Smooth muscle cell (in vitro differentiated cells): ENCODE results near the gene CACNA2D3. TPM values are rescaled to one million over a fixed set of nuclear protein-coding genes. Genes with fewer than 3 reads are reported as not detected.

Experiments used
- DNase-seq: peaks from one replicate; lab custom pipeline; 2025; ENCODE audit not compliant: unreplicated experiment; lab: John Stamatoyannopoulos, UW
- H2AFZ ChIP-seq: fragments of 200-600 bp; sonication (generic); 2 replicates; pipeline ENCODE4 v1.6.0; 2016; ENCODE audit warnings: antibody characterized with exemption, low read depth, mild to moderate bottlenecking
- H3F3A ChIP-seq: fragments of 200-600 bp; sonication (generic); 2 replicates; pipeline ENCODE4 v1.6.0; 2017; ENCODE audit warnings: antibody characterized with exemption, low read depth
- H3K27ac ChIP-seq: fragments of 200-600 bp; sonication (generic); 2 replicates; pipeline ENCODE4 v1.5.1; 2016; ENCODE audit warnings: low read depth, mild to moderate bottlenecking
- H3K27me3 ChIP-seq: fragments of 200-600 bp; sonication (generic); 2 replicates; pipeline ENCODE4 v1.6.1; 2016; ENCODE audit warnings: low read depth, mild to moderate bottlenecking
- H3K36me3 ChIP-seq: fragments of 200-600 bp; sonication (generic); 2 replicates; pipeline ENCODE4 v1.5.1; 2016; ENCODE audit warnings: low read depth
- H3K4me1 ChIP-seq: fragments of 200-600 bp; sonication (generic); 2 replicates; pipeline ENCODE4 v1.5.1; 2016; ENCODE audit warnings: low read depth
- H3K4me2 ChIP-seq: fragments of 200-600 bp; sonication (generic); 2 replicates; pipeline ENCODE4 v1.6.0; 2016; ENCODE audit warnings: mild to moderate bottlenecking
- H3K4me3 ChIP-seq: fragments of 200-600 bp; sonication (generic); 2 replicates; pipeline ENCODE4 v1.5.1; 2016; ENCODE audit warnings: mild to moderate bottlenecking
- H3K79me2 ChIP-seq: fragments of 200-600 bp; sonication (generic); 2 replicates; pipeline ENCODE4 v1.6.0; 2016; ENCODE audit warnings: low read depth, mild to moderate bottlenecking
- H3K9ac ChIP-seq: fragments of 200-600 bp; sonication (generic); 2 replicates; pipeline ENCODE4 v1.6.0; 2016; ENCODE audit warnings: low read depth
- H3K9me3 ChIP-seq: fragments of 200-600 bp; sonication (generic); replicated peaks from 2 replicates; pipeline ENCODE4 v1.5.1; 2016; ENCODE audit warnings: low read depth
- H4K20me1 ChIP-seq: fragments of 200-600 bp; sonication (generic); 2 replicates; pipeline ENCODE4 v1.6.0; 2016; ENCODE audit warnings: low read depth
- CTCF ChIP-seq: fragments of 200-600 bp; sonication (generic); IDR thresholded peaks from 2 replicates; pipeline ENCODE4 v1.5.1; 2017; ENCODE audit warnings: borderline replicate concordance, mild to moderate bottlenecking, antibody characterized with exemption; ENCODE audit not compliant: insufficient read depth, poor library complexity, severe bottlenecking
- WGBS: methylation state at CpG from one replicate; pipeline ENCODE4 v1.1.7; 2016; ENCODE audit warnings: low lambda C conversion rate; 5-methylcytosine and 5-hydroxymethylcytosine counted together
- polyA plus RNA-seq: library from polyadenylated mRNA; unstranded; fragments of >200 nt; fragmentation: Nextera tagmentation; extraction: Ambion mirVana; gene quantifications from 2 replicates; pipeline ENCODE4 v1.2.1, GENCODE V29; 2016
- total RNA-seq: library from RNA; depleted of rRNA; stranded (reverse); fragments of >200 nt; gene quantifications from 2 replicates; pipeline ENCODE4 v1.2.3, GENCODE V29; 2014

The CACNA2D3 gene
- total and polyA plus RNA-seq, 2 experiments from 2014 or later, result 0.15 to 0.90 TPM

DNA sequence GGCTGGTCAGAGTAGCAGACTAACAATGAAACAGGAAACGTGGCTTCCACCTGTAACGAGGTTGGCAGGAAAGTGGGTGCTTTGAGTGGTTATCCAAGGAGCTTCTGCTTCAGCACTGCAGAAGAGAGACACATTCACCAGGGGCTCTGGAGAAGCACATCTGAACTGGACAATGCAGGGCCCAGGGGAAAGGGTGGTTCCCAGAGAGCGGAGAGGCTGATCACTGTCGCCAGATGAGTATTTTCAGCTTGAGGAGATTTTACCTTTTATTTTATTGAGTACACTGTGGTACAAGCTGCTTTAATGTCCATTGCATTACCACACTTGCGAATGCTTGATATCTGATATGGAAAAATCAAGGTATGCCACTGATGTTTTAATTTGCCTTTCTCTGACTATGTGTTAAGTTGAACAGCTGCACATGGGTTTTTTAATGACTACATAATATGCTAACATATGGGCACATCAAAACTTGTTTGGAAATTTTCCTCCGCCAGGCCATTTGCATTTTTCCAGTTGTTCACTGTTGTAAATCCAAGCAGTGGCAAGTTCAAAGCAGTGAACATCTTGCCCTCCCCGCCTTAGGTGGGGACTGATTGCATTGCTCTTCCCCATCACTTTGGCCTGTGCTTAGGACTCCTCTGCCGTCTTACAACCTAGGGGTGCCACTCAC, 753.4 kb downstream of the CACNA2D3 start:
- Histone ChIP-seq H3K27me3 (no peaks in the 10 kb centered on the region), H4K20me1 (no peaks in the 10 kb centered on the region), H3K9me3 (no peaks in the 10 kb centered on the region), H3K4me2 (peak overlapping the region; percentile 56), H3K36me3 (no peaks in the 10 kb centered on the region), H3K4me1 (no peaks in the 10 kb centered on the region), H2AFZ (no peak overlapping the region), H3K9ac (no peak overlapping the region), H3K27ac (no peak overlapping the region), H3K4me3 (no peak overlapping the region), H3K79me2 (no peaks in the 10 kb centered on the region), H3F3A (peaks cover 8% of the 10 kb centered on the region)
- WGBS, result 88% methylated on average over 8 of the region's 8 CpGs
- TF ChIP-seq CTCF, result no peak
- no peak for DNase-seq

DNA sequence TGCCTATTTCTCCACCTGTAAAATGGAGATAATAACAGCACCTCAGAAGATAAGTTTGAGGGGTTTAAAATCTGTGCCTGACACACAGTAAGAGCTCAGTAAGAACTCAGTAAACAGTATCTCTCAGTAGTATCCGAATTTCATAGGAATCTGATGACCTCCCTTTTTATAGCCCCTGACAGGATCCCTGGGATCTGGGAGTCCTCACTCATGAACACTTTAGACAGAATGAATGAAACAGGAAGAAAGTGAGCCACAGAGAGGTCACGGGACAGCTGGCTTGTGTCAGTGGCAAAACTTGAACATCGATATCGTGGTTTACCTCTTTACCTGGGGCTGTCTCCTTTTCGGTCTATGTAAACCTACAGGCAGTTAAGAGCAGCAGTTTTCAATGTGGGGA, 754.3 kb downstream of the CACNA2D3 start:
- no peak for DNase-seq
- H3K4me3 ChIP-seq, result no peak overlapping the region
- WGBS, result 64% methylated on average over 5 of the region's 5 CpGs
- no peaks in the 10 kb centered on the region for H3K79me2 ChIP-seq
- H3K36me3 ChIP-seq, result no peaks in the 10 kb centered on the region
- peaks cover 8% of the 10 kb centered on the region for H3F3A ChIP-seq
- no peak overlapping the region for H3K9ac ChIP-seq
- no peaks in the 10 kb centered on the region for H3K9me3 ChIP-seq
- H3K4me1 ChIP-seq, result no peaks in the 10 kb centered on the region
- TF ChIP-seq CTCF, result no peak
- H2AFZ ChIP-seq, result no peak overlapping the region
- H3K27ac ChIP-seq, result peak overlapping the region; percentile 3
- H4K20me1 ChIP-seq, result no peaks in the 10 kb centered on the region
- no peak overlapping the region for H3K4me2 ChIP-seq
- no peaks in the 10 kb centered on the region for H3K27me3 ChIP-seq

- Histone ChIP-seq H3K4me1 (no peaks in the 10 kb centered on the region), H3K9me3 (no peaks in the 10 kb centered on the region), H3K36me3 (no peaks in the 10 kb centered on the region), H3K79me2 (no peaks in the 10 kb centered on the region), H3K4me2 (peak overlapping the region; percentile 29), H4K20me1 (no peaks in the 10 kb centered on the region), H3F3A (peaks cover 8% of the 10 kb centered on the region), H2AFZ (no peak overlapping the region), H3K4me3 (no peak overlapping the region), H3K9ac (no peak overlapping the region), H3K27ac (no peak overlapping the region), H3K27me3 (no peaks in the 10 kb centered on the region)
- no peak for TF ChIP-seq CTCF
- DNase-seq, result no peak
- WGBS, result 28% methylated on average over 4 of the region's 4 CpGs
Observed at GRCh38 chr3:54877730-54878129, 755.4 kb downstream of the CACNA2D3 start.

DNA sequence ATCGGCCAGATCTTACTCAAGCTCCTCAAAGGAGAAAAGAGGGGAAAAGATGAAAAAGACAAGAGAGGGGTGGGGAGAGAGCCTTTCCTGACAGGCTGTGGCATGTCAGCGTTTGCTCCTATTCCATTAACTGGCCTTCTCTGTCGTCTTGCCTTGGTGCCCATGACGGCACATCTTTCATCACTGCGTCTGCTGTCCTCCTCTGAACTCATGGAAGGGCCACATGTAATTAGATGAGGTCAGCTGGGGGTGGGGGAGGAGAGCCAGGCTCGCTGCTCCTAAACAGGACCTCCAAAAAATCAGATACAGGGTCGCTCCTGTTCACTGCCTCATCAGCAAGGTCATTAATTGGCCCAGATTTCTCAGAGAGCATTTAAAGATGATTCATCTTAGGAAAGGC, 755.8 kb downstream of the CACNA2D3 start:
- no peak overlapping the region for H3K9ac ChIP-seq

More for the DNA sequence above, 755.8 kb downstream of the CACNA2D3 start:
- Histone ChIP-seq H3K9me3 (no peaks in the 10 kb centered on the region), H3K27me3 (no peaks in the 10 kb centered on the region), H3K4me3 (no peak overlapping the region), H3K4me2 (peak overlapping the region; percentile 29), H3F3A (peaks cover 8% of the 10 kb centered on the region), H3K4me1 (no peaks in the 10 kb centered on the region), H4K20me1 (no peaks in the 10 kb centered on the region), H3K79me2 (no peaks in the 10 kb centered on the region), H3K27ac (no peak overlapping the region), H2AFZ (no peak overlapping the region), H3K36me3 (no peaks in the 10 kb centered on the region)
- DNase-seq, result no peak
- WGBS, result 26% methylated on average over 7 of the region's 7 CpGs
- TF ChIP-seq CTCF, result no peak
